SK-N-SH (cell line): ENCODE measurements around the gene PLTP. TPM values are rescaled to one million over a fixed set of nuclear protein-coding genes. Genes with fewer than 3 reads are reported as not detected.

Experiments
- CHD2 ChIP-seq: fragments of 150-350 bp; IDR thresholded peaks from 2 replicates; pipeline ENCODE4 v1.6.1; 2018; ENCODE audit warnings: low read length; ENCODE audit not compliant: partially characterized antibody
- ELF1 ChIP-seq: IDR thresholded peaks from 2 replicates; pipeline ENCODE4 v1.4.0; 2012
- EP300 ChIP-seq, 2 experiments: IDR thresholded peaks; 2 replicates each; pipeline versions ENCODE4 v1.4.0 to v1.6.1; 2012; ENCODE audit warnings: borderline replicate concordance in 1 of 2, low read depth in 1 of 2, low read length in 1 of 2
- FOSL2 ChIP-seq: IDR thresholded peaks from 2 replicates; pipeline ENCODE4 v1.4.0; 2012; ENCODE audit warnings: low read depth, mild to moderate bottlenecking, moderate library complexity, borderline replicate concordance
- FOXJ3 ChIP-seq: sonication (generic); formaldehyde crosslinking; IDR thresholded peaks from 2 replicates; pipeline ENCODE4 v1.5.1; 2020; ENCODE audit warnings: mild to moderate bottlenecking, missing genetic modification reagents
- FOXM1 ChIP-seq: IDR thresholded peaks from 2 replicates; pipeline ENCODE4 v1.4.0; 2012; ENCODE audit warnings: low read depth, mild to moderate bottlenecking
- GABPA ChIP-seq: IDR thresholded peaks from 2 replicates; pipeline ENCODE4 v1.4.0; 2012; ENCODE audit warnings: low read depth, mild to moderate bottlenecking
- GATA2 ChIP-seq: sonication (generic); formaldehyde crosslinking; IDR thresholded peaks from 2 replicates; pipeline ENCODE4 v1.5.0; 2020; ENCODE audit warnings: mild to moderate bottlenecking, missing genetic modification reagents
- MEF2A ChIP-seq: IDR thresholded peaks from 2 replicates; pipeline ENCODE4 v1.4.0; 2012; ENCODE audit warnings: low read depth, borderline replicate concordance
- MXI1 ChIP-seq: IDR thresholded peaks from 2 replicates; pipeline ENCODE4 v1.6.1; 2012; ENCODE audit warnings: mild to moderate bottlenecking, low read depth, low read length, improper control_type of control experiment
- NRF1 ChIP-seq: IDR thresholded peaks from 2 replicates; pipeline ENCODE4 v1.6.1; 2012; ENCODE audit warnings: low read depth, mild to moderate bottlenecking, low read length
- POLR2AphosphoS5 ChIP-seq: IDR thresholded peaks from 2 replicates; pipeline ENCODE4 v1.6.1; 2012; ENCODE audit warnings: low read depth, low read length
- RAD21 ChIP-seq: IDR thresholded peaks from 2 replicates; pipeline ENCODE4 v1.6.1; 2012; ENCODE audit warnings: mild to moderate bottlenecking, low read length
- RFX5 ChIP-seq: IDR thresholded peaks from 2 replicates; pipeline ENCODE4 v1.6.1; 2012; ENCODE audit warnings: mild to moderate bottlenecking, improper control_type of control experiment, low read length
- SIN3A ChIP-seq: IDR thresholded peaks from 2 replicates; pipeline ENCODE4 v1.6.1; 2012; ENCODE audit warnings: low read depth, mild to moderate bottlenecking, low read length, moderate library complexity, borderline replicate concordance
- polyA plus RNA-seq, 3 experiments: library from polyadenylated mRNA; depleted of rRNA; stranded (reverse); fragments of >200 nt; gene quantifications; 2 replicates each; pipeline ENCODE4 v1.2.3, GENCODE V29; 2012
- TF ChIP-seq, protein P1 (sequence below): fragments of 150-350 bp; IDR thresholded peaks from 2 replicates; pipeline ENCODE4 v1.6.1; 2017; ENCODE audit warnings: antibody characterized with exemption, low read length, low read depth, borderline replicate concordance
- TF ChIP-seq, protein P2 (sequence below): IDR thresholded peaks from 2 replicates; pipeline ENCODE4; 2012
- TF ChIP-seq, protein P3 (sequence below): IDR thresholded peaks from 2 replicates; pipeline ENCODE4 v1.4.0; 2012; ENCODE audit warnings: low read depth
- TF ChIP-seq, protein P4 (sequence below): IDR thresholded peaks from 2 replicates; pipeline ENCODE4 v1.6.1; 2012; ENCODE audit warnings: mild to moderate bottlenecking, low read depth, low read length, moderate library complexity
- TF ChIP-seq, protein P5 (sequence below): IDR thresholded peaks from 2 replicates; pipeline ENCODE4 v1.4.0; 2012; ENCODE audit warnings: low read depth, borderline replicate concordance

PLTP gene
- polyA plus RNA-seq, 1 of the 3 experiments (the other 2 are of a cell fraction): 154 TPM

DNA sequence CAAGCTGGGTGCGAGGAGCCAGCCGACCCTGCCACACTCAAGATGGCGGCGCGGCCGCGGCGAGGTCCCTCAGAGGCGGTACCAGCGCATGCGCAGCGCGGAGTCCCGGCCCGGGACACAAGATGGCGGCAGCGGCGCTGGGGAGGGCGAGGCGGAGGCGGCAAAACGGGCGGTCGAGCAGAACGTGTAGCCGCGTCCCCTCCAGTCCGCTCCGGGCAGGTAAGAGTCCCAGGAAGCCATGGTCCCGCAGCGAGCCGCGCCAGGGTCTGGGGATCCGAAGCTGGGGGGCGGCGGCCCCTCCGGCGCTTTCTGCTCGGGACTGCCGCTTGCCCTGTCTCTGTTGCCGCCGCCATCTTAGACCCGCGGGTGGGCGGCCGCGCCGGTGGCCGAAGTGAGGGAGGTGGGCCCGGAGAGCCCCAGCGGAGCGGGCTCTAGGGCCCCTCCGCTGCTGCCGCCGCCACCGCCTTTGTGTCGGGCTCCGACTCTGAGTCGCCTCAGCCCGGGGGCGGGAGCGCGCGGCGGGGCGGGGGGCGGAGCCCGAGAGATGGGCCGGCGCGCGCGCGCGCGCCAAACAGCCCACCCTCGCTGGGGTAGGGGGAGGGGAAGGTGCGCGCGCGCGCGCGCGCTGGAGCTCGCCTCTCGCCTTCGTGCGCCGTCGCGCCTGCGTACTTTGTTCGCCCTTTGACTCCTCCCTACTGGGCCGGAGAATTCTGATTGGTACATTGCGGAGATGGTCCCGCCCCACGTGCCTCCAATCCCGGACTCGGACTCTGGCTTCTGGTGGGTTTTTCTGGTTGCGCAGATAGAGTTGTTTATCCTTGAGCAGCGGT is 22.8 kb upstream of the PLTP start, which contains the start of gene PCIF1 (continued):
- TF ChIP-seq, protein P1, sequence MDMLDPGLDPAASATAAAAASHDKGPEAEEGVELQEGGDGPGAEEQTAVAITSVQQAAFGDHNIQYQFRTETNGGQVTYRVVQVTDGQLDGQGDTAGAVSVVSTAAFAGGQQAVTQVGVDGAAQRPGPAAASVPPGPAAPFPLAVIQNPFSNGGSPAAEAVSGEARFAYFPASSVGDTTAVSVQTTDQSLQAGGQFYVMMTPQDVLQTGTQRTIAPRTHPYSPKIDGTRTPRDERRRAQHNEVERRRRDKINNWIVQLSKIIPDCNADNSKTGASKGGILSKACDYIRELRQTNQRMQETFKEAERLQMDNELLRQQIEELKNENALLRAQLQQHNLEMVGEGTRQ: peak; percentile 75
- TF ChIP-seq FOXJ3 (CRISPR knock-in tag) (no peak; the same call in 1 of the 2 replicates), CHD2 (peak; percentile 86), EP300 (IDR thresholded peaks at IDR 0.05; ENCODE audit: borderline replicate concordance in 1 of 2, low read depth in 1 of 2, low read length in 1 of 2) (no peak), FOXM1 (no peak), MEF2A (no peak), ELF1 (no peak), GATA2 (CRISPR knock-in tag) (no peak), POLR2AphosphoS5 (peak; percentile 86), RAD21 (no peak), MXI1 (no peak), GABPA (peak; percentile 41; the same call in 1 of the 2 replicates), NRF1 (peak; percentile 94), FOSL2 (no peak), RFX5 (peak; percentile 31; the same call in 1 of the 2 replicates), SIN3A (no peak; the same call in 1 of the 2 replicates)
- TF ChIP-seq, protein P2, sequence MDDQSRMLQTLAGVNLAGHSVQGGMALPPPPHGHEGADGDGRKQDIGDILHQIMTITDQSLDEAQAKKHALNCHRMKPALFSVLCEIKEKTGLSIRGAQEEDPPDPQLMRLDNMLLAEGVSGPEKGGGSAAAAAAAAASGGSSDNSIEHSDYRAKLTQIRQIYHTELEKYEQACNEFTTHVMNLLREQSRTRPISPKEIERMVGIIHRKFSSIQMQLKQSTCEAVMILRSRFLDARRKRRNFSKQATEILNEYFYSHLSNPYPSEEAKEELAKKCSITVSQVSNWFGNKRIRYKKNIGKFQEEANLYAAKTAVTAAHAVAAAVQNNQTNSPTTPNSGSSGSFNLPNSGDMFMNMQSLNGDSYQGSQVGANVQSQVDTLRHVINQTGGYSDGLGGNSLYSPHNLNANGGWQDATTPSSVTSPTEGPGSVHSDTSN: 0 out of 2 replicates have a peak, but pooled peaks have one; percentile 8
- TF ChIP-seq, protein P3, sequence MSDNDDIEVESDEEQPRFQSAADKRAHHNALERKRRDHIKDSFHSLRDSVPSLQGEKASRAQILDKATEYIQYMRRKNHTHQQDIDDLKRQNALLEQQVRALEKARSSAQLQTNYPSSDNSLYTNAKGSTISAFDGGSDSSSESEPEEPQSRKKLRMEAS: peak; percentile 71
- TF ChIP-seq, protein P4, sequence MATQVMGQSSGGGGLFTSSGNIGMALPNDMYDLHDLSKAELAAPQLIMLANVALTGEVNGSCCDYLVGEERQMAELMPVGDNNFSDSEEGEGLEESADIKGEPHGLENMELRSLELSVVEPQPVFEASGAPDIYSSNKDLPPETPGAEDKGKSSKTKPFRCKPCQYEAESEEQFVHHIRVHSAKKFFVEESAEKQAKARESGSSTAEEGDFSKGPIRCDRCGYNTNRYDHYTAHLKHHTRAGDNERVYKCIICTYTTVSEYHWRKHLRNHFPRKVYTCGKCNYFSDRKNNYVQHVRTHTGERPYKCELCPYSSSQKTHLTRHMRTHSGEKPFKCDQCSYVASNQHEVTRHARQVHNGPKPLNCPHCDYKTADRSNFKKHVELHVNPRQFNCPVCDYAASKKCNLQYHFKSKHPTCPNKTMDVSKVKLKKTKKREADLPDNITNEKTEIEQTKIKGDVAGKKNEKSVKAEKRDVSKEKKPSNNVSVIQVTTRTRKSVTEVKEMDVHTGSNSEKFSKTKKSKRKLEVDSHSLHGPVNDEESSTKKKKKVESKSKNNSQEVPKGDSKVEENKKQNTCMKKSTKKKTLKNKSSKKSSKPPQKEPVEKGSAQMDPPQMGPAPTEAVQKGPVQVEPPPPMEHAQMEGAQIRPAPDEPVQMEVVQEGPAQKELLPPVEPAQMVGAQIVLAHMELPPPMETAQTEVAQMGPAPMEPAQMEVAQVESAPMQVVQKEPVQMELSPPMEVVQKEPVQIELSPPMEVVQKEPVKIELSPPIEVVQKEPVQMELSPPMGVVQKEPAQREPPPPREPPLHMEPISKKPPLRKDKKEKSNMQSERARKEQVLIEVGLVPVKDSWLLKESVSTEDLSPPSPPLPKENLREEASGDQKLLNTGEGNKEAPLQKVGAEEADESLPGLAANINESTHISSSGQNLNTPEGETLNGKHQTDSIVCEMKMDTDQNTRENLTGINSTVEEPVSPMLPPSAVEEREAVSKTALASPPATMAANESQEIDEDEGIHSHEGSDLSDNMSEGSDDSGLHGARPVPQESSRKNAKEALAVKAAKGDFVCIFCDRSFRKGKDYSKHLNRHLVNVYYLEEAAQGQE: peak; percentile 76
- TF ChIP-seq, protein P5, sequence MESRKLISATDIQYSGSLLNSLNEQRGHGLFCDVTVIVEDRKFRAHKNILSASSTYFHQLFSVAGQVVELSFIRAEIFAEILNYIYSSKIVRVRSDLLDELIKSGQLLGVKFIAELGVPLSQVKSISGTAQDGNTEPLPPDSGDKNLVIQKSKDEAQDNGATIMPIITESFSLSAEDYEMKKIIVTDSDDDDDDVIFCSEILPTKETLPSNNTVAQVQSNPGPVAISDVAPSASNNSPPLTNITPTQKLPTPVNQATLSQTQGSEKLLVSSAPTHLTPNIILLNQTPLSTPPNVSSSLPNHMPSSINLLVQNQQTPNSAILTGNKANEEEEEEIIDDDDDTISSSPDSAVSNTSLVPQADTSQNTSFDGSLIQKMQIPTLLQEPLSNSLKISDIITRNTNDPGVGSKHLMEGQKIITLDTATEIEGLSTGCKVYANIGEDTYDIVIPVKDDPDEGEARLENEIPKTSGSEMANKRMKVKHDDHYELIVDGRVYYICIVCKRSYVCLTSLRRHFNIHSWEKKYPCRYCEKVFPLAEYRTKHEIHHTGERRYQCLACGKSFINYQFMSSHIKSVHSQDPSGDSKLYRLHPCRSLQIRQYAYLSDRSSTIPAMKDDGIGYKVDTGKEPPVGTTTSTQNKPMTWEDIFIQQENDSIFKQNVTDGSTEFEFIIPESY: no peak
- TF ChIP-seq, all 33 proteins: peak for 13
